ENCODE measurements around the gene RASD2. TPM values are rescaled to one million over a fixed set of nuclear protein-coding genes. Genes with fewer than 3 reads are reported as not detected.

RASD2 gene
- total and polyA plus RNA-seq, 4 donors = 0.14 to 1.1 (median 0.44) TPM

DNA sequence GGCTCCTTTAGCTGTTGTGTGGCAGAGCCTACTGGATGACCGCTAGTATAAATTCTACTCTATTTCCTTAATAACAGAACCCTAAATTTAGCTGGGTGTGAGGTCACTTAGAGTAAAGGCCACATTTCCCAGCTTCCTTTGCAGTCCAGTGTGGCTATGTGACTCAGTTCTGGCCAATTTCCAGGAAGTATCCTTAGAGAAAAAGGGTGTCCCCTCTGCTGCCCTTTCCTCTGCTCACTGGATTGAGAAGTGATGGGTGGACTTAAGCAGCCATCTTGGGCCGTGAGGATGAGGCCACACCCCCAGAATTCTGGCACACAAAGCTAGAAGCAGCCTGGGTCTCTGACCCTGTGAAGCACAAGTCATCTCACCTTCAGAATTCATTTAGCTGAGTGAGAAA is 11.7 kb upstream of the RASD2 start:
- Histone ChIP-seq H3K36me3 (ENCODE audit: control insufficient read depth in 4 of 4, insufficient read depth in 4 of 4, low read length in 4 of 4) (no peaks in the 10 kb centered on the region), H3K9me3 (ENCODE audit: control insufficient read depth in 4 of 4, insufficient read depth in 3 of 4, low read length in 3 of 4) (peaks cover 0 to 8% (median 4%) of the 10 kb centered on the region in 4 donors), H3K27me3 (ENCODE audit: control insufficient read depth in 3 of 3, insufficient read depth in 3 of 3, low read length in 2 of 3) (peaks cover 0 to 4% (median 0%) of the 10 kb centered on the region in 3 donors), H3K4me1 (ENCODE audit: control insufficient read depth in 5 of 5, insufficient read depth in 5 of 5, low read length in 5 of 5) (peaks cover 0 to 20% (median 6%) of the 10 kb centered on the region in 5 donors), H3K4me3 (no peak overlapping the region), H3K27ac (ENCODE audit: low read depth in 1 of 2, low read length in 1 of 2) (no peak overlapping the region), H3K9ac (ENCODE audit: insufficient read depth in 1 of 2, low read length in 2 of 2) (no peak overlapping the region)
- ATAC-seq (ENCODE audit: insufficient read depth, low FRiP score) = no peak
- 84 to 93% methylated on average over 2 of the region's 2 CpGs for WGBS, 2 donors
- no peak for TF ChIP-seq CTCF (IDR thresholded peaks at IDR 0.05; ENCODE audit: control extremely low read depth, extremely low read depth)
- DNase-seq = no peak

DNA sequence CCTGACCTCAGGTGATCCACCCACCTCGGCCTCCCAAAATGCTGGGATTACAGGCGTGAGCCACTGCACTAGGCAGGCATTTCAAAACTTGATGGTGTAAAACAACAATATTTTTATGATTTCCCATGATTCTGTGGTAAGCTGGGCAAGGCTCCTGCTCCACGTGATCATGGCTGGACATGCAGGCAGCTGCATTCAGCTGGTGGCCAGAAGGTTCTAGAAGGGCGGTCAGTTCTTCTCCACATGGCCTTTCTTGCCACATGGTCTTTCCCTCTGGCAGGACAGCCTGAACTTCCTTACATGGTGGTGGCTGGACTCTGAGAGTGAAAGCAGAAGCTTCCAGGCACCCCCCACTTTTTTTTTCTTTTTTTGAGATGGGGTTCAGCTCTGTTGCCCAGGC is 9.9 kb upstream of the RASD2 start:
- peaks cover 0 to 12% (median 6%) of the 10 kb centered on the region in 5 donors for H3K4me1 ChIP-seq (ENCODE audit: control insufficient read depth in 5 of 5, insufficient read depth in 5 of 5, low read length in 5 of 5)
- no peak overlapping the region for H3K9ac ChIP-seq (ENCODE audit: insufficient read depth in 1 of 2, low read length in 2 of 2)
- no peak for ATAC-seq (ENCODE audit: insufficient read depth, low FRiP score)
- no peak for TF ChIP-seq CTCF (IDR thresholded peaks at IDR 0.05; ENCODE audit: control extremely low read depth, extremely low read depth)
- H3K27me3 ChIP-seq (ENCODE audit: control insufficient read depth in 3 of 3, insufficient read depth in 3 of 3, low read length in 2 of 3) = peaks cover 0 to 4% (median 0%) of the 10 kb centered on the region in 3 donors
- peak in 1 of 3 donors; percentile 47 for DNase-seq
- H3K9me3 ChIP-seq (ENCODE audit: control insufficient read depth in 4 of 4, insufficient read depth in 3 of 4, low read length in 3 of 4) = peaks cover 0 to 10% (median 4%) of the 10 kb centered on the region in 4 donors
- 85 to 87% methylated on average over 4 of the region's 4 CpGs for WGBS, 2 donors
- H3K27ac ChIP-seq (ENCODE audit: low read depth in 1 of 2, low read length in 1 of 2) = no peak overlapping the region
- no peak overlapping the region for H3K4me3 ChIP-seq
- no peaks in the 10 kb centered on the region for H3K36me3 ChIP-seq (ENCODE audit: control insufficient read depth in 4 of 4, insufficient read depth in 4 of 4, low read length in 4 of 4)

- H3K9me3 ChIP-seq (ENCODE audit: control insufficient read depth in 4 of 4, insufficient read depth in 3 of 4, low read length in 3 of 4) = peaks cover 0 to 10% (median 4%) of the 10 kb centered on the region in 4 donors
- DNase-seq (no peak), ATAC-seq (ENCODE audit: insufficient read depth, low FRiP score) (no peak)
- no peak for TF ChIP-seq CTCF (IDR thresholded peaks at IDR 0.05; ENCODE audit: control extremely low read depth, extremely low read depth)
- no peak overlapping the region for H3K9ac ChIP-seq (ENCODE audit: insufficient read depth in 1 of 2, low read length in 2 of 2)
- no peaks in the 10 kb centered on the region for H3K36me3 ChIP-seq (ENCODE audit: control insufficient read depth in 4 of 4, insufficient read depth in 4 of 4, low read length in 4 of 4)
- no peak overlapping the region for H3K4me3 ChIP-seq
- WGBS, 2 donors = 88 to 90% methylated on average over 6 of the region's 6 CpGs
- H3K27me3 ChIP-seq (ENCODE audit: control insufficient read depth in 3 of 3, insufficient read depth in 3 of 3, low read length in 2 of 3) = peaks cover 0 to 4% (median 0%) of the 10 kb centered on the region in 3 donors
- H3K27ac ChIP-seq (ENCODE audit: low read depth in 1 of 2, low read length in 1 of 2) = no peak overlapping the region
- peaks cover 0 to 12% (median 6%) of the 10 kb centered on the region in 5 donors for H3K4me1 ChIP-seq (ENCODE audit: control insufficient read depth in 5 of 5, insufficient read depth in 5 of 5, low read length in 5 of 5)
Observed at GRCh38 chr22:35531202-35531601, 9.4 kb upstream of the RASD2 start.

GRCh38 chr22:35531676-35532075 is 9.0 kb upstream of the RASD2 start:
- no peak for TF ChIP-seq CTCF (IDR thresholded peaks at IDR 0.05; ENCODE audit: control extremely low read depth, extremely low read depth)
- no peak overlapping the region for H3K9ac ChIP-seq (ENCODE audit: insufficient read depth in 1 of 2, low read length in 2 of 2)
- 75 to 81% methylated on average over 2 of the region's 2 CpGs for WGBS, 2 donors
- no peak overlapping the region for H3K27ac ChIP-seq (ENCODE audit: low read depth in 1 of 2, low read length in 1 of 2)
- DNase-seq = no peak
- H3K36me3 ChIP-seq (ENCODE audit: control insufficient read depth in 4 of 4, insufficient read depth in 4 of 4, low read length in 4 of 4) = no peaks in the 10 kb centered on the region
- peaks cover 0 to 4% (median 0%) of the 10 kb centered on the region in 3 donors for H3K27me3 ChIP-seq (ENCODE audit: control insufficient read depth in 3 of 3, insufficient read depth in 3 of 3, low read length in 2 of 3)
- H3K4me3 ChIP-seq = no peak overlapping the region
- H3K4me1 ChIP-seq (ENCODE audit: control insufficient read depth in 5 of 5, insufficient read depth in 5 of 5, low read length in 5 of 5) = peaks cover 0 to 12% (median 2%) of the 10 kb centered on the region in 5 donors
- ATAC-seq (ENCODE audit: insufficient read depth, low FRiP score) = no peak
- peaks cover 0 to 10% (median 4%) of the 10 kb centered on the region in 4 donors for H3K9me3 ChIP-seq (ENCODE audit: control insufficient read depth in 4 of 4, insufficient read depth in 3 of 4, low read length in 3 of 4)
